Stimulated activated naive B cell treated with anti-CD40 and anti-IgM and Interleukin-4, amounts not matched to agents 10 μg/mL and 1 μg/mL and 100 μg/mL, for 72 hours (primary cell): ENCODE results near the gene KCNC4.

ENCODE experiments used
- ATAC-seq, 2 donors: fragments of 150-1000 bp; cut with Tn5 transposase; replicated peaks; 2 replicates each; pipeline ENCODE4 v1.10.0; 2021; ENCODE audit warnings: moderate library complexity in 1 of 2
- DNase-seq: peaks from one replicate; pipeline ENCODE4 v3.0.0; 2021
- H3K27ac Mint-ChIP-seq: one replicate; pipeline ENCODE4 v1.8.0; 2022; ENCODE audit warnings: mild to moderate bottlenecking, mixed read lengths
- H3K27me3 Mint-ChIP-seq, 2 donors: one replicate each; pipeline ENCODE4 v1.8.0; 2022; ENCODE audit warnings: mixed read lengths in 2 of 2
- H3K36me3 Mint-ChIP-seq, 2 donors: one replicate each; pipeline ENCODE4 v1.8.0; 2022; ENCODE audit warnings: mixed read lengths in 2 of 2, mild to moderate bottlenecking in 1 of 2
- H3K4me1 Mint-ChIP-seq, 2 donors: one replicate each; pipeline ENCODE4 v1.8.0; 2022; ENCODE audit warnings: mixed read lengths in 2 of 2, mild to moderate bottlenecking in 1 of 2
- H3K4me3 Mint-ChIP-seq, 2 donors: one replicate each; pipeline ENCODE4 v1.8.0; 2022; ENCODE audit warnings: mild to moderate bottlenecking in 2 of 2, mixed read lengths in 2 of 2, moderate library complexity in 1 of 2
- H3K9me3 Mint-ChIP-seq, 2 donors: one replicate each; pipeline ENCODE4 v1.8.0; 2022; ENCODE audit warnings: mixed read lengths in 2 of 2, mild to moderate bottlenecking in 1 of 2

KCNC4 gene

DNA sequence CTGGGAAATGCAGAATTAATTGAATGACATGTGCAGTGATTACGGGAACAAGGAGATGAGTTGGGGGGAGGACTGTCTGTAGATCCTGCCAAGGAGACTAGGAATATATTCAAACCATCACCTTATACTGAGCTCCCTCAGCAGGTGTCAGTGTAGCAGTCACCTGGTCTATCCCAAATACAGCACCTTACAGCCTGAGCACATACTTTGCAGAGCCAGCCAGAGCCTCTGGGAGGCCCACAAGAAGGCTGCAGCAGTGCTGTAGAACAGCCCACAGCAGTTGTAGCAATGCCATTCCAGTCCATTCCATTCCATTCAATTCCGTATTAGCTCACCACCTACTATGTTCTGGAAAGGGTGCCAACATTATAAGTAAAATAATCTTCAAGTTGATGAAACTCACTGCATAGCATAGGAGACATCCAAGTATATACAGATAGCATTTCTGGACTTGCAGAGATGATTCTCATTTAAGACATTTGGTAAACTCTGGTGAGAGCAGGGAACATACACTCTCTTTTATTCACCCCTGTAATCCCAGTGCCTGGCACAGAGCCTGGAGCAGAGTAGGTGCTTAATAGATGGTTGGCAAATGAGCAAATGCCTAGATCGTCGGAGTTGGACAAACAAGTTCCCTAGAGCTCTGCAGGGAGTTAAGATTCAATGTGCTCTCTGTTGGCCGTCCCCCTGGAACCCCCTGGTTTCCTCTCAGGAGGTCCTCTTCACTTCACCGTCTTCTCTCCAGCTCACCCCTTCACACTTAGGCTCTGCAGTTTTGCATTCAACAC is 44.7 kb downstream of the KCNC4 start:
- H3K27ac Mint-ChIP-seq = no peak overlapping the region
- H3K9me3 Mint-ChIP-seq = peaks cover 0 to 2% of the 10 kb centered on the region in 2 donors
- peaks cover 2 to 11% of the 10 kb centered on the region in 2 donors for H3K4me1 Mint-ChIP-seq
- no peaks in the 10 kb centered on the region for H3K27me3 Mint-ChIP-seq
- ATAC-seq (no peak), DNase-seq (no peak)
- no peak overlapping the region for H3K4me3 Mint-ChIP-seq
- no peaks in the 10 kb centered on the region for H3K36me3 Mint-ChIP-seq

DNA sequence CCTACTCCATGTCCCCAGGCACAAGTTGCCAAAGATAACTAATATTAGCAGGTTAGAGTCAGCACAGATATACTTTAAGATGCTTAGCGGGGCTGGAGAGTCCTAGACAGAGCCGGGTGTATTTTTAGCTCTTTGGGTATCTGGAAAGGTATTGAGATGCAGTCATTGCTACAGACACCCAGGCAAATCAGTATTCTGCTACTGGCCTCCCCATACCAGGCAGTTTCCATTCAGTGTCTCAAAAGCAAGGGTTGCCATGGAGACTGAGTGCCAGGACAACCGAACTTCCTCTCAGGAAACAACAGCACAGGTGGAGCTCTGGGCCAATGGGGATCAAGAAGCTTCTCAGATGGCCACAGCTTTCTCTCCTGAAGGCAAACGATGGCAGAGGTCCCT is 45.3 kb downstream of the KCNC4 start:
- no peak overlapping the region for H3K4me3 Mint-ChIP-seq
- H3K4me1 Mint-ChIP-seq = peaks cover 6 to 17% of the 10 kb centered on the region in 2 donors
- peaks cover 0 to 2% of the 10 kb centered on the region in 2 donors for H3K9me3 Mint-ChIP-seq
- H3K27ac Mint-ChIP-seq = no peak overlapping the region
- H3K36me3 Mint-ChIP-seq = no peaks in the 10 kb centered on the region
- no peak for DNase-seq
- no peaks in the 10 kb centered on the region for H3K27me3 Mint-ChIP-seq
- ATAC-seq = peak; percentile 54 to 76

DNA sequence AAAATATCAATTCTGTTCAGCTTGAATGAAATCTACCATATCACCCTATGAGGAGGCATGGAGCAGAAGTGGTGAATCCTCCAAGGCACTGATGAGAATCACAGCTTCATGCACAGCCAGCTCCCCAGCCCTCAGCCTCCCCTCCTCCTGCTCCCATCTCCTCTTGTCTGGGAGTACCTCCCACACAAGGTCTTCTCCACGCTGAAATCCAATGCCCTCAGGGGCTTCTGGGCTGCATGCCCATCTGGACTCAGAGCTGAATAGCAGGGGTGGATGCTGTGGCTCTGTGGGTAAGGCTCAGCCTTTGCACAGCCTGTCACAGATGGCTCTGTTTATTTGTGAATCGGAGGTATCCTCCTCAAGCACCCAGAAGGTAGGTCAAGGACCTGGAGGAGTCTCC is 48.6 kb downstream of the KCNC4 start:
- H3K27me3 Mint-ChIP-seq = peaks cover 0 to 7% of the 10 kb centered on the region in 2 donors
- H3K36me3 Mint-ChIP-seq = no peaks in the 10 kb centered on the region
- DNase-seq = no peak
- no peak overlapping the region for H3K27ac Mint-ChIP-seq
- no peak for ATAC-seq
- H3K4me3 Mint-ChIP-seq = no peak overlapping the region
- peaks cover 8 to 18% of the 10 kb centered on the region in 2 donors for H3K4me1 Mint-ChIP-seq
- no peaks in the 10 kb centered on the region for H3K9me3 Mint-ChIP-seq

DNA sequence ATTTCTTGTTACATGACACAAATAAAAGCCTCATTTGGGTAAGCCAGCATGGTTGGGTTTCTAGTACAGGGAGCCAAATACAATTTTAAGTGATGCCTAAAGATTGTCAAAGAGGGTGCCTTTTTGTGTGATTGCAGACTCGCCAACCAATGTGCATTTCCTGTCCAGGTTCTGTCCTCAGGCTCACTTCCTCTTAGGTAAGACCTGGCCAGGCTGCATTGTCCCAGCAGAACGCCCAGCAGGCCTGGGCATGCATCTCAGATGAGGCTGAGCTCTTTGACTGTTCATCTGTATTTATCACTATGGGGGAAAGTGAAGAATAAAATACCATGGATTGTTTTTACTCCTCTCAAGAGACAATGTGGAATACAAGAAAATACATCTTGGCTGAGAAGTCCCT is 49.7 kb downstream of the KCNC4 start:
- no peak for DNase-seq
- H3K27ac Mint-ChIP-seq = no peak overlapping the region
- ATAC-seq = peak; percentile 54 to 62
- peaks cover 8 to 18% of the 10 kb centered on the region in 2 donors for H3K4me1 Mint-ChIP-seq
- peaks cover 0 to 7% of the 10 kb centered on the region in 2 donors for H3K27me3 Mint-ChIP-seq
- no peak overlapping the region for H3K4me3 Mint-ChIP-seq
- H3K36me3 Mint-ChIP-seq = no peaks in the 10 kb centered on the region
- no peaks in the 10 kb centered on the region for H3K9me3 Mint-ChIP-seq
